H9 (cell line): ENCODE measurements around the gene ABCB1. TPM values are rescaled to one million over a fixed set of nuclear protein-coding genes. Genes with fewer than 3 reads are reported as not detected.

ENCODE experiments used
- DNase-seq: peaks from one replicate; pipeline ENCODE4 v3.0.0-alpha.2; 2017
- H2AFZ ChIP-seq: one replicate; pipeline ENCODE4 v1.6.1; 2013; ENCODE audit warnings: mild to moderate bottlenecking, low read length, control low read depth, moderate library complexity
- H2AK5ac ChIP-seq: 2 replicates; pipeline ENCODE4 v1.6.1; 2013; ENCODE audit warnings: low read length, control low read depth, mixed read lengths; ENCODE audit not compliant: insufficient read length
- H2BK120ac ChIP-seq: one replicate; pipeline ENCODE4 v1.6.1; 2013; ENCODE audit warnings: low read depth, mild to moderate bottlenecking, low read length, control low read depth, inconsistent platforms; ENCODE audit not compliant: poor library complexity, severe bottlenecking
- H2BK12ac ChIP-seq: 2 replicates; pipeline ENCODE4 v1.6.1; 2013; ENCODE audit warnings: low read length, control low read depth, mixed read lengths, low read depth; ENCODE audit not compliant: insufficient read length
- H2BK15ac ChIP-seq: 2 replicates; pipeline ENCODE4 v1.6.1; 2013; ENCODE audit warnings: low read depth, low read length, control low read depth
- H2BK20ac ChIP-seq: one replicate; pipeline ENCODE4 v1.6.1; 2013; ENCODE audit warnings: low read depth, mild to moderate bottlenecking, low read length, control low read depth, inconsistent platforms; ENCODE audit not compliant: poor library complexity, severe bottlenecking
- H2BK5ac ChIP-seq: 2 replicates; pipeline ENCODE4 v1.6.1; 2013; ENCODE audit warnings: low read length, control low read depth, mixed read lengths; ENCODE audit not compliant: insufficient read length
- H3K14ac ChIP-seq: 2 replicates; pipeline ENCODE4 v1.6.1; 2013; ENCODE audit warnings: low read length, control low read depth; ENCODE audit not compliant: insufficient read depth
- H3K18ac ChIP-seq: 2 replicates; pipeline ENCODE4 v1.6.1; 2013; ENCODE audit warnings: low read depth, mild to moderate bottlenecking, mixed read lengths, low read length, control low read depth; ENCODE audit not compliant: insufficient read length
- H3K23ac ChIP-seq: 2 replicates; pipeline ENCODE4 v1.6.1; 2013; ENCODE audit warnings: low read length, control low read depth, mixed read lengths, low read depth; ENCODE audit not compliant: insufficient read length
- H3K23me2 ChIP-seq: 2 replicates; pipeline ENCODE4 v1.6.1; 2013; ENCODE audit warnings: low read depth, mild to moderate bottlenecking, mixed read lengths, low read length, control low read depth; ENCODE audit not compliant: insufficient read length, poor library complexity, severe bottlenecking
- H3K27ac ChIP-seq: 2 replicates; pipeline ENCODE4 v1.5.1; 2013; ENCODE audit warnings: low read length, control low read depth, mixed read lengths, low read depth; ENCODE audit not compliant: insufficient read length
- H3K27me3 ChIP-seq: 2 replicates; pipeline ENCODE4 v1.6.1; 2013; ENCODE audit warnings: low read length, control low read depth, inconsistent platforms; ENCODE audit not compliant: insufficient read depth
- H3K4ac ChIP-seq: 2 replicates; pipeline ENCODE4 v1.6.1; 2013; ENCODE audit warnings: low read depth, mild to moderate bottlenecking, control low read depth, inconsistent platforms, low read length, moderate library complexity
- H3K4me1 ChIP-seq: 2 replicates; pipeline ENCODE4 v1.6.1; 2013; ENCODE audit warnings: low read length, control low read depth, inconsistent platforms; ENCODE audit not compliant: insufficient read depth
- H3K4me2 ChIP-seq: 2 replicates; pipeline ENCODE4 v1.6.1; 2013; ENCODE audit warnings: low read length, control low read depth, mixed read lengths; ENCODE audit not compliant: insufficient read length, insufficient read depth
- H3K56ac ChIP-seq: 2 replicates; pipeline ENCODE4 v1.6.1; 2013; ENCODE audit warnings: low read depth, mild to moderate bottlenecking, mixed read lengths, low read length, control low read depth; ENCODE audit not compliant: insufficient read length
- H3K79me1 ChIP-seq: 2 replicates; pipeline ENCODE4 v1.6.1; 2013; ENCODE audit warnings: low read depth, mild to moderate bottlenecking, moderate library complexity, low read length, control low read depth, inconsistent platforms; ENCODE audit not compliant: insufficient read depth, poor library complexity, severe bottlenecking
- H3K79me2 ChIP-seq: 2 replicates; pipeline ENCODE4 v1.6.1; 2013; ENCODE audit warnings: low read length, control low read depth, inconsistent platforms; ENCODE audit not compliant: insufficient read depth
- H3K9ac ChIP-seq: 2 replicates; pipeline ENCODE4 v1.6.1; 2013; ENCODE audit warnings: low read length, control low read depth, mixed read lengths; ENCODE audit not compliant: insufficient read length; ENCODE audit errors: extremely low read depth
- H3K9me3 ChIP-seq: one replicate; pipeline ENCODE4 v1.6.1; 2013; ENCODE audit warnings: low read depth, low read length, inconsistent platforms; ENCODE audit not compliant: control insufficient read depth
- H3T11ph ChIP-seq: one replicate; pipeline ENCODE4 v1.6.1; 2013; ENCODE audit warnings: mild to moderate bottlenecking, low read length, control low read depth, inconsistent platforms
- H4K20me1 ChIP-seq: one replicate; pipeline ENCODE4 v1.6.1; 2013; ENCODE audit not compliant: control insufficient read depth, insufficient read length, insufficient read depth
- H4K5ac ChIP-seq: 2 replicates; pipeline ENCODE4 v1.6.1; 2013; ENCODE audit warnings: low read depth, mild to moderate bottlenecking, mixed read lengths, low read length, control low read depth; ENCODE audit not compliant: insufficient read length
- H4K8ac ChIP-seq: replicated peaks from 2 replicates; pipeline ENCODE4 v1.6.1; 2013; ENCODE audit warnings: low read length, control low read depth, mixed read lengths, low read depth; ENCODE audit not compliant: insufficient read length
- H4K91ac ChIP-seq: 2 replicates; pipeline ENCODE4 v1.6.1; 2013; ENCODE audit warnings: low read depth, mild to moderate bottlenecking, moderate library complexity, mixed read lengths, low read length, control low read depth; ENCODE audit not compliant: insufficient read length
- H3K27ac Mint-ChIP-seq, 3 experiments: 2 replicates in 2 of 3; 3 replicates in 1 of 3; pipeline ENCODE4 v1.8.0; 2020 to 2021; ENCODE audit warnings: mixed read lengths in 3 of 3, mild to moderate bottlenecking in 1 of 3, moderate library complexity in 1 of 3
- H3K27me3 Mint-ChIP-seq: 2 replicates; pipeline ENCODE4 v1.8.0; 2021; ENCODE audit warnings: low read depth, mild to moderate bottlenecking, moderate library complexity, mixed read lengths
- H3K36me3 Mint-ChIP-seq, 3 experiments: 2 replicates in 2 of 3; 3 replicates in 1 of 3; pipeline ENCODE4 v1.8.0; 2020 to 2021; ENCODE audit warnings: low read depth in 3 of 3, mixed read lengths in 3 of 3; ENCODE audit not compliant: insufficient read depth in 1 of 3
- H3K4me1 Mint-ChIP-seq, 2 experiments: 2 replicates each; pipeline ENCODE4 v1.8.0; 2020; ENCODE audit warnings: mixed read lengths in 2 of 2
- H3K4me3 Mint-ChIP-seq, 2 experiments: 2 replicates in 1 of 2; 3 replicates in 1 of 2; pipeline ENCODE4 v1.8.0; 2020 to 2021; ENCODE audit warnings: mild to moderate bottlenecking in 2 of 2, mixed read lengths in 2 of 2, moderate library complexity in 1 of 2
- H3K9me3 Mint-ChIP-seq, 2 experiments: 2 replicates in 1 of 2; 3 replicates in 1 of 2; pipeline ENCODE4 v1.8.0; 2020; ENCODE audit warnings: mild to moderate bottlenecking in 2 of 2, mixed read lengths in 2 of 2, moderate library complexity in 1 of 2
- WGBS: extraction: QIAGEN DNeasy Blood & Tissue Kit; methylation state at CpG from one replicate; pipeline ENCODE4 v1.1.7; 2013; ENCODE audit warnings: missing lambda C conversion rate, low lambda C conversion rate, mixed read lengths; ENCODE audit not compliant: insufficient read length; ENCODE audit errors: extremely low coverage; 5-methylcytosine and 5-hydroxymethylcytosine counted together
- total RNA-seq: library from RNA; stranded (reverse); gene quantifications from 2 replicates; pipeline ENCODE4 v1.2.1, GENCODE V29; 2021
- TF ChIP-seq, protein P1 (sequence below): fragments of 200-600 bp; sonication (generic); conservative IDR thresholded peaks from 3 replicates; pipeline ENCODE4 v1.8.0; 2021; ENCODE audit warnings: antibody characterized with exemption, mild to moderate bottlenecking

Gene ABCB1
- total RNA-seq, 1 experiment from 2014 or later: 0.33 TPM

DNA sequence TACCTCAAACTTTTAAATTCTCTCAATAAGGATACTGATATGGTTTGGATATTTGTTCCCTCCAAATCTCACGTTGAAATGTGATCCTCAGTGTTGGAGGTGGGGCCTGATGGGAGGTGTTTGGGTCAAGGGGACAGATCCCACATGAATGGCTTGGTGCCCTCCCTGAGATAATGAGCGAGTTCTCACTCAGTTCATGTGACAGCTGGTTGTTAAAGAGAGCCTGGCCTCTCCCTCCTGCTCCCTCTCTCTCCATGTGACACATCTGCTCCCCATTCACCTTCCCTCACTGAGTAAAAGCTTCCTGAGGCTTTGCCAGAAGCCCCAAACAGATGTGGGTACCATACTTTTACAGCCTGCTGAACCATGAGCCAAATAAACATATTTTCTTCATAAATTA lies 144.4 kb downstream of the ABCB1 start:
- Histone ChIP-seq H3K79me1 (no peaks in the 10 kb centered on the region), H2BK12ac (no peak overlapping the region), H3K27ac (no peak overlapping the region), H3K79me2 (no peaks in the 10 kb centered on the region), H3K4me1 (no peaks in the 10 kb centered on the region), H3K14ac (no peak overlapping the region), H3K4ac (no peak overlapping the region), H2BK5ac (no peak overlapping the region), H3K56ac (no peak overlapping the region), H2BK15ac (no peak overlapping the region), H3K27me3 (no peaks in the 10 kb centered on the region), H3K9me3 (no peaks in the 10 kb centered on the region), H2AK5ac (no peak overlapping the region), H3K23ac (no peak overlapping the region), H3K9ac (no peak overlapping the region), H2BK120ac (no peak overlapping the region), H4K20me1 (no peaks in the 10 kb centered on the region), H3K23me2 (no peaks in the 10 kb centered on the region), H3K18ac (no peak overlapping the region), H3K4me2 (no peak overlapping the region), H4K8ac (no peak overlapping the region), H2AFZ (no peak overlapping the region), H2BK20ac (no peak overlapping the region), H3T11ph (no peak overlapping the region), H4K91ac (no peak overlapping the region), H4K5ac (no peak overlapping the region)
- Mint-ChIP-seq H3K27me3 (no peaks in the 10 kb centered on the region), H3K4me1 (peaks cover 2 to 9% of the 10 kb centered on the region in 2 experiments; a peak in 2 of 4 replicates), H3K36me3 (no peaks in the 10 kb centered on the region), H3K4me3 (no peak overlapping the region), H3K27ac (peak overlapping the region in 2 of 3 experiments; percentile 23 to 63; a peak in 2 of 7 replicates), H3K9me3 (no peaks in the 10 kb centered on the region)
- WGBS: no CpG with 5 or more reads among the region's 2 CpGs
- TF ChIP-seq, protein P1, sequence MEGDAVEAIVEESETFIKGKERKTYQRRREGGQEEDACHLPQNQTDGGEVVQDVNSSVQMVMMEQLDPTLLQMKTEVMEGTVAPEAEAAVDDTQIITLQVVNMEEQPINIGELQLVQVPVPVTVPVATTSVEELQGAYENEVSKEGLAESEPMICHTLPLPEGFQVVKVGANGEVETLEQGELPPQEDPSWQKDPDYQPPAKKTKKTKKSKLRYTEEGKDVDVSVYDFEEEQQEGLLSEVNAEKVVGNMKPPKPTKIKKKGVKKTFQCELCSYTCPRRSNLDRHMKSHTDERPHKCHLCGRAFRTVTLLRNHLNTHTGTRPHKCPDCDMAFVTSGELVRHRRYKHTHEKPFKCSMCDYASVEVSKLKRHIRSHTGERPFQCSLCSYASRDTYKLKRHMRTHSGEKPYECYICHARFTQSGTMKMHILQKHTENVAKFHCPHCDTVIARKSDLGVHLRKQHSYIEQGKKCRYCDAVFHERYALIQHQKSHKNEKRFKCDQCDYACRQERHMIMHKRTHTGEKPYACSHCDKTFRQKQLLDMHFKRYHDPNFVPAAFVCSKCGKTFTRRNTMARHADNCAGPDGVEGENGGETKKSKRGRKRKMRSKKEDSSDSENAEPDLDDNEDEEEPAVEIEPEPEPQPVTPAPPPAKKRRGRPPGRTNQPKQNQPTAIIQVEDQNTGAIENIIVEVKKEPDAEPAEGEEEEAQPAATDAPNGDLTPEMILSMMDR: no peak
- DNase-seq: no peak

Other genes with a start within 250 kb of the ABCB1 start
- gene ABCB4, start 125.2 kb downstream of the ABCB1 start, total RNA-seq: 0.20 and 0.26 TPM in 2 replicates
- gene RUNDC3B, start 27.5 kb upstream of the ABCB1 start, total RNA-seq: 0.37 and 0.44 TPM in 2 replicates